ENCODE data around the gene HEXB.
A peak's percentile ranks its signal among the peaks of the same experiment; 100 is the strongest.
"Not testable (repeated sequence)": the region's sequence is repeated elsewhere in the genome, so short reads cannot be mapped to it uniquely, and the experiment has no call there.

HEXB gene

DNA sequence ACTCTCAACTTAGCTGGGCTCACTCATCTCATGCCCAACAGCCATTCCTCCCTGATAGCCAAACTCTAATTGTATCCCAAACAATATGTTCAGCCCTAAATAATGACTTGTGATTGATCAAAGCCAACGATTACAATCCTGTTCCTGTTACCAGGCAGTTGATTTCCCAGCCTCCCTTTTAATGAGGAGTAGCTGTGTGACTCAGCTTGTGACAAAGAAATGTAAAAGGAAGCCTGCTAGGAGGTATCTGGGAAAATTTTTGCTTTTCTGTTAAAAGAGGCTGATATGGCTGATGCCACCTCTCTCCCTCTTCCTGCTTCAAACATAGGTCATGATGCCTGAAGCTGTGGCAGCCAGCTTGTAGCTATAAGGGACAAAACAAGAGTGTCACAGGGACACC, 24.9 kb upstream of the HEXB start:
- DNase-seq = no peak

DNA sequence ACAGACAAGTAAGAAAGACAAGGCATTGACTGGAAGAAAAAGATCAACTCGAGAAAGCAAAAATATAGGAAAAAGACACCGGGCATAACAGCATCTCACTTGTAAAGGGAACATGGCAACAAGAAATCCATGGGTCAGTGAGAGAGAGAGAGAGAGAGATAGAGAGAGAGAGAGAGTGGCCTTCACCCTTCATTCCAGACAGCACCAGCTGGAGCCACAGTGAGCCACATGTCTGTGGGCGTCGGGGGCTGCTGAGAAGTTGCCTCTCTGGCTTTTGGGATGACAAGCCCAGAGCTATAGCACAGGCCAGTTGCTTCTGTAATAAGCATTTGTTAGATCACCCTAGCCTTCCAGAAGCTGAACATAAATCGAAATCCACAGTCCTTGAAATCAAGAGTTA, 24.2 kb upstream of the HEXB start:
- DNase-seq = no peak

DNA sequence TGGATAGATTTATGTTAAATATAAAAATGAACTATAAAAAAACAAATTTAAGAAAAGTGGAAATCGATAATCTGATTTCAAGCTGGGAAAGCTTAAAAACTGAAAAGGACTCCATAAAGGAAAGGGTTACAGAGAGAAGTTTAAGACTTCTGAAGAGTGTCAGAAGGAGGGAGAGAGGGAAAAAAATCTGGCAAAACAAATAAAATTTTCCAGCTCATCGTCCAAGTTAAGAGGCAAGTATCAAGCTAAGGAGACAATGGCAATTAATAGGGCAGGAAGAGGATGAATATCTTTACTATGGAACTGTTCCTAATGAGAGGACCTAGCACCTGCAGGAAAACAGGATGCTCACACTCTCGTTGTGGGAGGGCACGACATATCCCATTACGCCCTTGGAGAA, 20.5 kb upstream of the HEXB start:
- DNase-seq = no peak

DNA sequence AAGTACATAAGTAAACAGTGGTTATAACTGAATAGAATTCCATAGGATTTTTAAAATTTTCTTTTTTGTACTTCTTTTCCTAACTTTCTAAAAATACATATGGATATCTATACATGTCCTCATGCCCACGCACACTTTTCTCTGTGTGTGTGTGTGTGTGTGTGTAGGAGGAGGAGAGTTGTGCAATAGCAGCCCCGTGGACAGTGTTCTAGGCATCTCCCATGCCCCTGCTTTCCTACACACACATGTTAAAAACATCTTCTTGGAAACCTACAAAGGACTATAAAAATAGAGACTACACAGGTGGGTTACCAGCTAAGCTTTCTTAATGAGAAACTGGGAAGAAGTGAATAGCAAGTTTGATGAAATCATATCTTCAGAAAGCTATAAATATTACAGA, 19.8 kb upstream of the HEXB start:
- no peak for DNase-seq

GRCh38 chr5:74665816-74666215, 19.2 kb upstream of the HEXB start:
- DNase-seq = no peak

GRCh38 chr5:74667396-74667795, 17.6 kb upstream of the HEXB start:
- DNase-seq = no peak

- DNase-seq = no peak
Observed at GRCh38 chr5:74669821-74670220, 15.2 kb upstream of the HEXB start.

GRCh38 chr5:74670396-74671038, 14.5 kb upstream of the HEXB start:
- no peak for DNase-seq

GRCh38 chr5:74672215-74672877, 12.7 kb upstream of the HEXB start:
- DNase-seq = no peak

DNA sequence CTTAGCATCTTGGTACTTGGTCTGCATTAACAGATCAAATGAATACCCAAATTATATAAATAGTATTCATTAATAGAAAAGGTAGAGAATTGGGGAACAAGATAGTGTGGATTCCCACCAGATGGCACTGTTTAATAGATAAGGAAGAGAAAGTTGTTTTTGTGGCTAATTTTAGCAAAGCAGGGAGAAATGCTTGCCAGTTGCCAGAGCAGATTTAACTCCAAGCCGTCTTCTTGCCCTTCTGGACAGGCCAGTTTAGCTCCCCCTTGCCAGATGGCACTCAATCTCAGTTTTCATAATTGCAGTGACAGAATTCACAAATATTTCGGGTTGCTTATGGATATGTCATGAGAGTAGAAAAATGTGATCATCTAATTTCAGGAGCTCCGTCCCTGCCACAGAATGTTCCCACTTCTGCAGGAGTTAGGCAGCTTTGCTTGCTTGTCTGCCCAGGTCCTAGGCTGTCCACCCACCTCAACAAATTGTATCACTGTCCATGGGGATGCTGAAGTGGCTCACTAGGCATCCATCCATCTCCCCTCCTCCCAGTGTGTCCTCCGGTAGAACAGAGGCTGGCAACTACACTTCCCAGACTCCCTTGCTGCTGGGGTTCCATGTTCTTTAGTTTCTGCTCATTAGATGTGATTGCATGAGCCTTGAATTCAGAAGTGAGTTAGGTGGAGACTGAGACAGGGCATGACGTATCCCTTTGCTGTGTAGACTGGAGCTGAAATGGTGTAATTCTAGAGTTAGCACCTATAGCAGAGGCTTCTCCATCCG, 11.8 kb upstream of the HEXB start:
- no peak for DNase-seq

DNA sequence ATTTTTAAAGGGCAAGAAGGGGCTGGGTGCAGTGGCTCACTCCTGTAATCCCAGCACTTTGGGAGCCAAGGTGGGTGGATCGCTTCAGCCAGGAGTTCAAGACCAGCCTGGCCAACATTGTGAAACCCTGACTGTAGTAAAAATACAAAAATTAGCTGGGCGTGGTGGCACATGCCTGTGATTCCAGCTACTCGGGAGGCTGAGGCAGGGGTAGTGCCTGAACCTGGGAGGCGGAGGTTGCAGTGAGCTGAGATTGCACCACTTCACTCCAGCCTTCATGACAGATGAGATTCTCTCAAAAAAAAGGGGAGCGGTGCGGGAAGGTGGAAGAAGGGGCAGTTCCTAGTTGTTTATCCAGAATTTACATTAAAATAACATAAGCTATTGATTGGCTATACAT, 8.6 kb upstream of the HEXB start:
- DNase-seq = not testable (repeated sequence)

- DNase-seq = not testable (repeated sequence)
Observed at GRCh38 chr5:74678123-74678522, 6.9 kb upstream of the HEXB start.

DNA sequence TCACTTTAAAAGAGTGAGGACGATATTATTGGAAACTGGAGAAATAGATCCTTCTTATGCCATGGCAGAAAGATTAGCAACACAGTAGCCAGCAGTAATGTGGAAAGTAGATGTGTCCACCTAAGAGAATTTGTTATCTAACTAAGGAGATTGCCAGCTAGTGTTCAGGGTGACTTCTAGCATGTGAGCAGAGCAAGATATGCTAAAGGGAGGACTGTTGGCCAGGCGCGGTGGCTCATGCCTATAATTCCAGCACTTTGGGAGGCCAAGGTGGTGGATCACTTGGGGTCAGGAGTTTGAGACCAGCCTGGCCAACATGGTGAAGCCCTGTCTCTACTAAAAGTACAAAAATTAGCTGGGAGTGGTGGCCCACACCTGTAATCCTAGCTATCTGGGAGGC, 5.7 kb upstream of the HEXB start:
- DNase-seq = not testable (repeated sequence)

- DNase-seq = no peak
Observed at GRCh38 chr5:74679966-74680365, 5.1 kb upstream of the HEXB start.

- peak; percentile 15 for DNase-seq
Observed at GRCh38 chr5:74685979-74686631, 1.1 kb downstream of the HEXB start.

DNA sequence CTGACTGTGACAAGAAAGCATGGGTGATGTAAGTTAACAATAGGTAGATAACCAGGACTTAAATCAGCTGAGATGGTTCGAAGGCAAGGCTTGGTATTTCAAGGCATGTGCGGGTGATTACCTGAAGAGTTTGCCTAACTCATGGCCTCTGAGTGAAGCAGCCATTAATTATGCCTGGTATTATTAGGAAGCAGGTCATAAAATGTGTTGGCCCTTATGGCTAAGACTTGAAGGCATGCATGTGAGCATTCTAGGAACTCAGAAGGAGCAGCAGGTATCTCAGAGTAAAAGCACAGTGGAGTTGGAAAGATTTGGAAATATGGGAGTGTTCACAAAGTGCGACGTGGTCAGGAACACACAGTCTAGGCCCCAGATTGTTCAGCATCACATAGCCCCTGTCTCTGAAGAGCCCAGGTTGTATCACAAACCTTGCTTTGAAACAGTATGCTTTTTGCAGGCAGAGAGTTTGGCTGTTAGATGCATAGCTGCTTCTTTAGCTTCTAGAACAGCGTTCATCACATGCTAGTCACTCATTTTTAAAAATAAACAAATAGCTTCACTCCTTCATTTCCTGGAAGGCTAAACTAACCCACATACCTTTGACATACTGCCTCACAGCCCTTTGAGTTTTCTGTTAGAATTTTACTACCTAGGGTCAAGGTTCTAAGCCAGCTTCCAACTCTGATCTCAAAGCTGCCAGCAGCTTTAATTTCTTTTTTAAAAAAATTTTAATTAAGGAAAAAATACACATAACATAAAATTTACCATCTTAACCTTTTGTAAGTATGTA, 2.1 kb downstream of the HEXB start:
- no peak for DNase-seq

GRCh38 chr5:74693191-74693590, 8.2 kb downstream of the HEXB start:
- DNase-seq = no peak

GRCh38 chr5:74717596-74717995, 32.6 kb downstream of the HEXB start:
- no peak for DNase-seq

DNA sequence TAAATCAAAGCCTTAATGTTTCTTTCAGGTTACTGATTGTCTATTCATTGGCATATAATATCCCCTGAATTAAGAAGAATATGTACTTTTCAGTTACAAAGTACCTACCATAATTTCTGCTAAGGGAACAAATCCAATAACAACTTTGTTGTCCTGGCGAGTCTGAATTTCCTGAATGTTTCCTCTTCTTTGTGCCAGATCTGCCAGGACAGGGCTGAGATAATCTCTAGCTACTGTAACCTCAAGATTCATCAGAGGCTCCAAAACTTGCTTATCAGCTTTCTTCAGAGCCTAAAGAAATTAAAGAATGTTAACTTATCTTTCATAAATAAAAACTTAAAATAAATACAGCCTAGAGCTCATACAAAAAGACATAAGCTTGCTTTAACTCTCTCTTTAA, 37.2 kb downstream of the HEXB start:
- no peak for DNase-seq

DNA sequence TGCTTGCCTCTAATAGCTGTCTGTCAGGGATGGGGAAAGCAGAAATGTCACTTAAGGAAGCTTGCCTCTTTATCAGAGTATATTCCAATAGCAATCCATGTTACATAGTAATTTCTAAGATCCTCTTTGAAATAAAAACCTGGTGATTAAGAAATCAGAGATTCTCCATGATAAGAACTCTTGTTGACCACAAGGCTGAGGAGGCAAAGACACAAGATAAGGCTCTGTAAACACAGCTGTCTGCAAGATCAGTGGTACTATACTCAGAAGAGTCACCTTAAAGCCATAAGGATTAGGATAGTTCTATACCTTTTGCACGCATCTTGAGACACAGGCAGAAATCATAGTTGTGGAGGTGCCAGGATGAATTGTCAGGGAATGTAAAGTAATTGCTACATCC, 40.3 kb downstream of the HEXB start:
- DNase-seq = no peak

- DNase-seq = no peak
Observed at GRCh38 chr5:74736759-74737158, 51.7 kb downstream of the HEXB start.

DNA sequence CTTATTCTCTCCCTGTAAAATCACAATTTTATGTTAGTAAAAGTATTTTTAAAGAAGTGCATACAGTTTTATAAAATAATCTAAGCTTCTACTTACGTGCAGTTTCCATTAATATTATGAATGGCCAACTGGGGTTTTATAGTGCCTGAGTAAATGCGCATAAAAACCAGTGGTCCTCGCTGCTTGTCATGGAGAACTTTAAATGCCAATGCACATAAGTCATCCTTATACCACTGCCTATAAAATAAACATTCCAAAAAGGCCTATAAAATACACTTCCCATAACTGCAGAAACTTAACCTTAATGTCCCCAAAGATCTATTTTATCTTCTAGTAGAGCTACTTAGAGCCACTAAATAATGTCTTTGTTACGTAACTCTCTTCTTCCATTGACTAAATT, 53.4 kb downstream of the HEXB start:
- no peak for DNase-seq

- DNase-seq = not testable (repeated sequence)
Observed at GRCh38 chr5:74748742-74749141, 63.7 kb downstream of the HEXB start.
